GM12878 (cell line): Measurements from ENCODE around the gene CFAP52. TPM values are rescaled to one million over a fixed set of nuclear protein-coding genes. Genes with fewer than 3 reads are reported as not detected.
A peak's percentile ranks its signal among the peaks of the same experiment; 100 is the strongest.

Experiments used
- ATF7 ChIP-seq: fragments of 450-650 bp; IDR thresholded peaks from 2 replicates; pipeline ENCODE4 v1.6.1; 2016; ENCODE audit warnings: low read depth, mild to moderate bottlenecking
- CBFB ChIP-seq: IDR thresholded peaks from 2 replicates; pipeline ENCODE4 v1.6.1; 2016; ENCODE audit warnings: antibody characterized with exemption, low read depth
- CREM ChIP-seq: IDR thresholded peaks from 2 replicates; pipeline ENCODE4 v1.6.1; 2014; ENCODE audit warnings: antibody characterized with exemption, low read depth
- EZH2 ChIP-seq: IDR thresholded peaks from 2 replicates; pipeline ENCODE4 v1.6.1; 2012; ENCODE audit warnings: low read depth, mild to moderate bottlenecking, control low read depth, inconsistent platforms, low read length, borderline replicate concordance; ENCODE audit not compliant: control insufficient read depth
- GATAD2B ChIP-seq: fragments of 450-650 bp; conservative IDR thresholded peaks from 2 replicates; pipeline ENCODE4 v1.6.1; 2017; ENCODE audit warnings: low read depth, mild to moderate bottlenecking, moderate library complexity
- HDAC6 ChIP-seq: fragments of 200-600 bp; sonication (generic); IDR thresholded peaks from one replicate; pipeline ENCODE4 v1.8.0; 2017; ENCODE audit warnings: antibody characterized with exemption; ENCODE audit not compliant: unreplicated experiment
- IKZF1 ChIP-seq: fragments of 450-650 bp; conservative IDR thresholded peaks from 2 replicates; pipeline ENCODE4 v1.6.1; 2017; ENCODE audit warnings: antibody characterized with exemption, mild to moderate bottlenecking
- NFIC ChIP-seq: IDR thresholded peaks from 2 replicates; pipeline ENCODE4 v1.6.1; 2012; ENCODE audit warnings: low read depth, mild to moderate bottlenecking, inconsistent platforms, low read length, moderate library complexity
- NFYA ChIP-seq: IDR thresholded peaks from 2 replicates; pipeline ENCODE4 v1.6.1; 2011; ENCODE audit warnings: low read depth, mild to moderate bottlenecking, low read length, improper control_type of control experiment, borderline replicate concordance
- NFYB ChIP-seq: IDR thresholded peaks from 2 replicates; pipeline ENCODE4 v1.6.1; 2011; ENCODE audit warnings: low read depth, mild to moderate bottlenecking, low read length, improper control_type of control experiment, moderate library complexity; ENCODE audit not compliant: insufficient read depth
- NR2F1 ChIP-seq: fragments of 450-650 bp; conservative IDR thresholded peaks from 2 replicates; pipeline ENCODE4 v1.6.1; 2017; ENCODE audit warnings: mild to moderate bottlenecking
- PML ChIP-seq: IDR thresholded peaks from 2 replicates; pipeline ENCODE4 v1.6.1; 2012; ENCODE audit warnings: low read length, inconsistent platforms
- RAD21 ChIP-seq: IDR thresholded peaks from 2 replicates; pipeline ENCODE4 v1.6.1; 2011; ENCODE audit warnings: mild to moderate bottlenecking, low read depth, low read length, moderate library complexity; ENCODE audit not compliant: insufficient read depth
- RAD51 ChIP-seq: fragments of 450-650 bp; IDR thresholded peaks from 2 replicates; pipeline ENCODE4 v1.6.1; 2016; ENCODE audit warnings: moderate library complexity, mild to moderate bottlenecking, inconsistent platforms
- RELB ChIP-seq: fragments of 450-650 bp; IDR thresholded peaks from 2 replicates; pipeline ENCODE4 v1.6.1; 2017; ENCODE audit warnings: low read depth, mild to moderate bottlenecking, moderate library complexity
- SMC3 ChIP-seq: IDR thresholded peaks from 2 replicates; pipeline ENCODE4 v1.6.1; 2011; ENCODE audit warnings: low read length, improper control_type of control experiment, borderline replicate concordance
- SREBF1 ChIP-seq: IDR thresholded peaks from 2 replicates; pipeline ENCODE4 v1.6.1; 2012; ENCODE audit warnings: mild to moderate bottlenecking, low read length
- SRF ChIP-seq, 2 experiments: IDR thresholded peaks; 2 replicates each; pipeline ENCODE4 v1.6.1; 2011; ENCODE audit warnings: low read depth in 2 of 2, low read length in 2 of 2, mild to moderate bottlenecking in 1 of 2, moderate library complexity in 1 of 2
- YY1 ChIP-seq: IDR thresholded peaks from 2 replicates; pipeline ENCODE4 v1.6.1; 2011; ENCODE audit warnings: low read depth, mild to moderate bottlenecking, low read length
- ZBTB11 ChIP-seq: fragments of 450-650 bp; formaldehyde crosslinking; IDR thresholded peaks from 2 replicates; pipeline ENCODE4 v1.5.0; 2022; ENCODE audit warnings: mild to moderate bottlenecking, missing genetic modification characterization
- ZNF592 ChIP-seq: fragments of 450-650 bp; IDR thresholded peaks from 2 replicates; pipeline ENCODE4 v1.6.1; 2017; ENCODE audit warnings: mild to moderate bottlenecking, moderate library complexity
- ZZZ3 ChIP-seq: IDR thresholded peaks from 2 replicates; pipeline ENCODE4 v1.6.1; 2011; ENCODE audit warnings: low read depth; ENCODE audit not compliant: control insufficient read depth, insufficient read length
- polyA plus RNA-seq, 11 experiments: library from polyadenylated mRNA; depleted of rRNA in 4 of 11; unstranded in 6 of 11; stranded (reverse) in 5 of 11; fragments of >200 nt; fragmentation: Nextera tagmentation in 4 of 11; fragmentation: Illumina TruSeq in 1 of 11; extraction: Ambion mirVana in 4 of 11; extraction: Trizol in 1 of 11; gene quantifications; 1 replicate in 1 of 11; 2 replicates in 10 of 11; pipeline versions ENCODE4 v1.2.1 to v1.2.3, GENCODE V29; 2011 to 2016; ENCODE audit warnings: inconsistent platforms in 2 of 11, missing spikeins in 2 of 11, low read depth in 1 of 11
- total RNA-seq, 4 experiments: library from RNA; depleted of rRNA in 3 of 4; stranded (reverse); fragments of >200 nt in 3 of 4; fragmentation: Illumina TruSeq in 1 of 4; extraction: Trizol in 1 of 4; gene quantifications; 2 replicates each; pipeline versions ENCODE4 v1.2.1 to v1.2.3, GENCODE V29; 2013 to 2021

Gene CFAP52
- total and polyA plus RNA-seq, 10 of the 15 experiments (the other 5 are each of a cell fraction or from before 2014, with no cell fraction given): 0.05 to 0.14 TPM; not detected in 8

GRCh38 chr17:9575381-9576101 is 901 bp upstream of the CFAP52 start, which contains the start of gene STX8 (continued):
- TF ChIP-seq ZBTB11 (CRISPR knock-in tag) (no peak), RELB (peak; percentile 57), NFIC (no peak), NR2F1 (0 out of 2 replicates have a peak, but pooled peaks have one; percentile 34), IKZF1 (peak; percentile 77), CREM (0 out of 2 replicates have a peak, but pooled peaks have one; percentile 23), NFYB (no peak), NFYA (no peak), RAD51 (0 out of 2 replicates have a peak, but pooled peaks have one; percentile 57), EZH2 (no peak), ATF7 (no peak), ZNF592 (no peak), SRF (IDR thresholded peaks at IDR 0.05; ENCODE audit: low read depth in 2 of 2, low read length in 2 of 2) (0 out of 4 replicates have a peak, but pooled peaks of 1 of the 2 experiments have one; percentile 18), YY1 (peak; percentile 76), ZZZ3 (no peak), RAD21 (no peak), SREBF1 (no peak), PML (peak; percentile 35; the same call in 1 of the 2 replicates), CBFB (peak; percentile 76; the same call in 1 of the 2 replicates), HDAC6 (no peak), GATAD2B (peak; percentile 63; the same call in 1 of the 2 replicates), SMC3 (no peak)
